GM04503 (cell line): ENCODE measurements around the gene IL36A.

Source experiments
- DNase-seq: peaks from one replicate; pipeline ENCODE4 v3.0.0-alpha.2; 2012; ENCODE audit warnings: low read depth

Gene IL36A, protein sequence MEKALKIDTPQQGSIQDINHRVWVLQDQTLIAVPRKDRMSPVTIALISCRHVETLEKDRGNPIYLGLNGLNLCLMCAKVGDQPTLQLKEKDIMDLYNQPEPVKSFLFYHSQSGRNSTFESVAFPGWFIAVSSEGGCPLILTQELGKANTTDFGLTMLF

DNA sequence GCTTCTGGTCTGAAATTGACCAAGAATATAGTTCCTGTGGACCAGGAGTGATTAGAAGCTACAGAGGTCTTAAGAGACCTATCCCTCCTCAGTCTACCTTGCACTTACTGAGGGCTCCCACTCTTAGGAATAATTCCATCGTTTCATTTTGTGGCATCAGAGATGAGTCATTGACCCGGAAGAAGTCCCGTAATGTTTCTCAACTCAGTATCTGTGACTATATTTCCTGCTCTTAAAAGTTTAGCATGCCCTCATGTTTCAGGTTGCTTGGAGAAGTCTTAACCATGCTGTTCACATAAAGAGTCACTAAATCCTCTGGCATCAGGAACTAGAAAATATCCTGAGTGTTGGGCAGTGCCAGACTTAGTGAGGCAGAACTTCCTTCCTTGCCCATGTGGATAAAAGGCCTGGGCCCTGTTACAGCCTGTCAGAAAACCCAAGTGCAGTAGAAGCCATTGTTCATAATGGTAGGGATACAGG lies at the start of gene IL36A:
IL36A (plus strand) TSS at position 430 of the 480 bp plus-strand sequence. CDS start 413 bp downstream, outside the sequence.
- DNase-seq = no peak

DNA sequence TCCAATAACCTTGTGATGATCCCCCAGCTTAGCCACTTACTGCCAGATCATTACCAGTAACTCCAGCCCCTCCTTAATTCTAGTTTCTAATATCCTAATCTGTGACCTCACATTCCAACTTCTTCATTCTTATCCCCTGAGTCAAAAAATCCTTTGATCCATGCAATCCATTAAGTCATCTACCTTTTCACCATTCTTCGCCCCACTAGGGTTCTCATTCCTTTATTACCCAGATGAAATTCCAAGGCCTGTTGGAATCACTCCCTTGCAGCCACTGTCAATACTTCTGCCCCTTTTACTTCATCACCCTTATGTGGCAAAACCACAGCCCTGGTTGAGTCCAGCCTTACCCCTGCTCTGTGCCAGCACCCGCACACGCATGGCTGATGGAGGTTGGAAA lies 47.7 kb upstream of the IL36A start:
- DNase-seq = no peak

DNA sequence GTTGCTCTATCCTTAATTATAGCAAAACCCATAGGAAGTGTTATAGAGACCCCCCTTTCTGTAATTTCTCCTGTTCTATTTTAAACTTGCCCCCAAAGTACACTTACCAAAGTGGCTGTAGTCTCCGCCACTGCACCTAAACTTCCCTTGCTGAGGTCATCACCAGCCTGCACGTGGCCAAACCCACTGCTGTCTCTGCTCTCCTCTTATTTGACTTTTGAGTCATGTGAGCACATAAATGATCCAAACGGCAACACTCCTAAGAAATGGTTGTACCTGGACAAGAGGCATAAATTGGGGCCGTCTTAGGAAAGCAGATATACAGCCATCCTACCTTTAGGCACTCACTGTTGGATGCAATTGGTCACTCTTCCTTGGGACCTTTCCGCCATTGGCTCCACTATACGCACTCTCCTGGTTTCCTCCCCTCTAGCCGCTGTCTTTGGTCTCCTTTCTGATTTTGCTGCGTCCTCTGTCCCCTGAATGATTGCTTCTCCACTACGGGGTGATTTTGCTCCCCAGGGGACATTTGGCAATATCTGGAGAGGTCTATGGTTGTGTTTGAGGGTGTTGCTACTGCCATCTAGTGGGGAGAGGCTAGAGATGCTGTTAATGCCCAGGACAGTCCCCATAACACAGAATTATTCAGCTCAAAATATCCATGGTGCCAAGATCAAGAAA lies 46.7 kb upstream of the IL36A start:
- peak; percentile 8 for DNase-seq

DNA sequence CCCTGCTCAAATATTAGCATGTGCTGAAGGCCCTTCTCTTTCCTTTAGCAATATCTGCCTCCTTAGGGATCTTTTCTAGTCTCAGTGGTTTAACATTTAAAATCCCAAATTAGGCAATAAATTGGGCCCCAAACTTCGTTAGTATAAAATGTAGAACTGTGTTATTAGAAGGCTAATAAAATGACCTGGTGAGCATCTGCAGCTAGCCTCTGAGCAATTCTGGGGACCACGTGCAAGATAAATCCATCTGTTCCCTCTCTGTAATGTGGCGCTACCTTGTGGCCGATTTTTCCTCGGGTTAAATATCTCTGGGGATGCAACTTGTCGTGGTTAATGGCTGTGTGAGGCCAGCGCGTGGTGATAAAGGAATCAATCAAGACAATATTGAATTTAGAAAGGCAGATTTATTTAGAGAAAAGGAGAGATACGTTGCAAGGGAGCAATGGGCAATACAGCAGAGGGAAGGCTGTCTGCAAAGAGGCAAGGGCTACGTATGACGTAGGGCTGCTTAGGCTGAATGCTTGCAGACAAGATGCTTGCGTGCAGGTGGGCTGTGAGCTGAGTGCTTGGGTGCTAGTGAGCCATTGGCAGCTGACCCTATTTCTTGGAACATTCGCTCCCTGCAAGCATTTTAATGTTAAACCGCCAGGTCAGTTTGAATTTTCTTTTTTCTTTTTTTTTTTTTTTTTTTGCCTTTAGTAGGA lies 46.0 kb upstream of the IL36A start:
- no peak for DNase-seq

DNA sequence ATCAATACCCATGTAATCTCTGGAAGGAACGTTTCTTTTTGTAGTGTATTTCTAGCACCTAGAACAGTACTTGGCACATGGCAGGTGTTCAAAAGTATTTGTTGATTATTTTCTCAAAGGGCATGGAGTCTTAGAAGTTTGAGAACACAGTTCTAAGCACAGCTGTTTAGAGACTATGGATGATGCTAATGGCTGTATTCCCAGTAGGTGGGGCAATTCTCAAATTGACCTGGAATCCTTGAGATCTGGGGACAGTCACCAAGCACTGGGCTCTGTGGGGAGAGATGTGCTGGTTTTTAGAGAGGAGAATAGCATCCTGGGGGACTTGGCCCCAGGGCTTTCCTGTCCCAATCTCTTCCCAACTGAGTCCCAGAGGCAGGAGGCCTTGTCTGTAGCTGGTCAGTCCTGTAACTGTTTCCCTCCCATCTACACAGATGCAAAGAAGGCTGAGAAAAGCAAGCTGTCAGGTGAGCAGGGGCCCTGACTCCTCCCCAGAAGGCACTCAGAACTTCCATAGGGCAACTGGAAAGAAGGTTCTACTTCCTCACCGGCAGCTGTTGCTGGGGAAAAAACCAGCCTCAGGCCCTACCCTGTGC lies 44.9 kb upstream of the IL36A start:
- no peak for DNase-seq

DNA sequence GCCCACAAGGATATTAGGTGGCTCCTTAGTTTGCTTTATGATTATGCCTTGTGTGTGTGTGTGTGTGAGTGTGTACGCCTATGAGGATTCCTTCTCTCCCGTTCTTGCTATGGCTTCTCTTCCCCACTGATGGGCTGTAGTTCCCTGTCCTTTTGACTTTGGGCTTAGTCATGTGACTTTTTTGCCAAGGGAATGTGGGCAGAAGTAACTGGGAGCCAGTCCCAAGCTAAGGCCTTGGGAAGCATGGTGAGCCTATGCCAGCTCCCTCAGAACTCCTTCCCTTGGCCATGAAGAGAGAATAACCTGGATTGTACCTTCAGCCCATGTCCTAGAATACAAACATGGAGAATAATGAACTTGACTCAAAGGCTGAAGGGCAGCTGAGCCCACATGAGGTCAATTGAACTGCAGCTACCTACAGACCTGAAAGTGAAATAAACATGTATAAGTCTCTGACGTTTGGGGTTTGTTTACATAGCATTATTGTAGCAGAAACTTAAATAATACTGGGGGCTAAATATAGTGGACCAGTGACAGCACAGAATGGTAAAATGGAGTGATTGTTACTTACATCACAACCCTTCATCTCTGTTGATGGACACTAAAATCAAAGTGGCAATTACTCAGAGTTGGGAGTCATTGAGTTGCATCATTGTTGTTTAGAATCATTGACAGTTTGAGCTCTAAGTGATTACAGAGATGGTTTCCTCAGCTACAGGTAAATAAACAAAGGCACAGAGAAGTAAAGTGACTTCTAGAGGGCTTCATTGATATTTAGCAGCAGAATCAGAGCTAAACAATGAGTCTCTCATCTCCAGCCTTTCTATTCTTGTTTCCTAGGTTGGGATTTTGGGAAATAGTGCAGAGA lies 42.7 kb upstream of the IL36A start:
- no peak for DNase-seq

DNA sequence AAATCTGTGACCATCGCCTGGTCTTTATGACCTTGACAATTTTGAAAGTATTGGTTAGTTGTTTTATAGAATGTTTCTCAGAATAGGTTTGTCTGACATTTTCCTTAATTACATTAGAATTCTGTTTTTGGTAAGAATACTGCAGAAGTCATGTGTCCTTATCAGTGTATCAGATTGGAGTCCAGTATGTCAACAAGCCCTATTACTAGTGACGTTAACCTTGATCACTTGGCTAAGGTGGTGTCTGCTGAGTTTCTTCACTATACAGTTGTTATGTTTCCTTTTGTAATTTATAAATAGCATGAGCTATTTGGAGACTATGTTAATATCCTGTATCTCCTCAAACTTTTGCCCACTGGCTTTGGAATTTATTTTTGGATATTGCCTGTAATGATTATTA lies 38.2 kb upstream of the IL36A start:
- DNase-seq = no peak

DNA sequence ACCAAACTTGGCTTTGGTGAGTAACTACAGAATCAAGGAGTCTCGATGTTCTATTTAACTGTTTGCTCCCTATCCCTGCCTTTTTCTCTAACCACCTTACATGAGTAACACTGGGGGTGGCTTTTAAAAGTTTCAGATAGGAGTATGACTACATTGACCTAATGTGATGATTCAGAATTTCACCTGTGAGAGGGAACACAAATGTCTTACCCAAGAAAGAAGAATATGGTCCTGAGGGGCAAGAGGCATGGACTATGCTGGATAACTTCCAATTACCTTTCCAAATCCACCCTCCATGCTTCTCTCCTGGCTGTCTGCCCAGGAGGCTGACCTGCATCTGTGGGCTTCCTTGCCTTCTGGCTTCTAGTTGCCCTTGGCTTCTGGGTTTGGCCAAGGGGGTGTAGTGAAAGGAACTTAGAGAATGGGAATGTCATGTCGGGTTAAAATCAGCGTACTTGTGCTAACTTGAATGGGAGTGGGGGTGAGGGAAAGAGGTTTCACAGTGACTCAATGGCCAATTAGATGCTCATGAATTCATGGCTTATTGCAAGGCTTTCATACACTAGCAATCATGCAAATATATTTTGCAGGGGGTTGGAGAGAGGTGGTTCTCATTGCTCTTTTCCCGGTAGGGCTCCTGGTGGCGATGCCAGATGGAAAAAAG lies 32.7 kb upstream of the IL36A start:
- DNase-seq = no peak

DNA sequence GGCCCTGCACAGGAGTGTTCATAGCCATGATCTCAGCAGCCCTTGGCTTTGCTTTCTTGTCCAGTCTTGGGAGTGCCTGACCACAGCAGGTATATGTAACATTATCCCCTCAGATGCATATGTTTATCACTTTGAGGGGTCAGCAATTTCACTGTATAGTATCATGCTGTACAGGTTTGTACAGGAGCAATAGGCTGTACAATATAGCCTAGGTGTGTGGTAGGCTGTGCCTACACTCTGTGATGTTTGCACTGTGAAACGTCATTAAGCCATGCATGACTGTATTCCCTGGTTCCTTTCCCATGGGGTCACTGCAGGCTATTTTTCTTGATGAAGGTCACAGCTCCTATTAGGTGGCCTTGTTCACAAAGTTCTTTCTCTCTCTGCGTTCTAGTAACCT lies 32.1 kb upstream of the IL36A start:
- DNase-seq = no peak

DNA sequence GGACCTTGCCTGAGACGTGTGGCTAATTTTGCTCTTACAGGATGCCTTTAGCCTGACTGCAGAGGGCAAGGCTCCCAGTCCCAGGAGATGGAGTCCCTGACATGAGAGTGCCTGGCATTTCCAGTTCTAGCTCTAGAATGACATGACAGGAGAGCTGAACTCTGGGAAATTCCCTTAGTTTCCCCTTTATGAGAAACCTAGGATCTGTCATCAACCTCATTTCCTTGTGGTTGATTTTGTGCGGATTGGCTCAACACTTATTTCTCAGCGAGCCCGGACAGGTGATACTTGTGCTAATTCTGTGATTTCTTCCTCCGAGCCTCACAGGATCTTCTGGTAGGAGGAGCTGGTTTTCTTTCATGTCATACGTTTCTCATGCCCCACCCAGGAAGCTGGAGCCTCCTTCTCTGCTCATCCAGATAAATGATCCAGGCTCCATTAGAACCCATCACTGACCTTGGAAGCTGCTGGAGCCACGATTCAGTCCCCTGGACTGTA lies 27.7 kb upstream of the IL36A start, which contains the start of gene IL36G:
IL36G (plus strand) TSS at position 448 of the 498 bp plus-strand sequence. CDS start 633 bp downstream, outside the sequence.
- DNase-seq = no peak

DNA sequence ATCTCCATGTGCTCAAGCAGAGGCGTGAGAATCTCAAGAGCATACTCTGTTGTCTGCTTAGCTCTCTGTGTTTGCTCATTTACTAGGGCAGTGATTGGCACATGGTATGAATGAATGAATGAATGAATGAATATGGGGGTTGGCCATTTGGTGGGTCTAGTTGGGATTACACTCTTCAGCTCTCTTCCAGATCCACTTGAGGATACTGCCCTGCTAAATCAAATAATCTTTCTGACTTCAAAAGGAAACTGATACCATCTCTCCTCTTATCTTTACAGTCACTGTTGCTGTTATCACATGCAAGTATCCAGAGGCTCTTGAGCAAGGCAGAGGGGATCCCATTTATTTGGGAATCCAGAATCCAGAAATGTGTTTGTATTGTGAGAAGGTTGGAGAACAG lies 25.5 kb upstream of the IL36A start:
- no peak for DNase-seq

DNA sequence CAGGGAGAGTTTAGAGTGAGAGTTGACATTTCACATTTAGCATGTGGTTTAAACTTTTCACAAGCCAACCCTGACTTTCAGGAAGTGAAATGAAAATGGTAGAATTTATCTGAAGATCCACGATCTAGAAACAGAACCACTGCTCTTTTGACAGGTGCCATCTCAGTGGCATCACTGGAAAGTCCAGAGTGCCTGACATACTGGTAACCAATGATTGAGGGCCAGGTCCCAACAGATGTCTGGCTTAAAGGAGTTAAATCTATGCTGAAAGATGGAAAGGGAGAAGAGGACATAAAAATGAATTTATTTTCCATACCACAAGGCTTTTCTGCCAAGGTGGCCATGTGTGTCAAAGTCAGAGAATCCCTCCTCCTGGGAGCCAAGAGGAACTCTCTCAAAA lies 24.7 kb upstream of the IL36A start:
- DNase-seq = no peak

DNA sequence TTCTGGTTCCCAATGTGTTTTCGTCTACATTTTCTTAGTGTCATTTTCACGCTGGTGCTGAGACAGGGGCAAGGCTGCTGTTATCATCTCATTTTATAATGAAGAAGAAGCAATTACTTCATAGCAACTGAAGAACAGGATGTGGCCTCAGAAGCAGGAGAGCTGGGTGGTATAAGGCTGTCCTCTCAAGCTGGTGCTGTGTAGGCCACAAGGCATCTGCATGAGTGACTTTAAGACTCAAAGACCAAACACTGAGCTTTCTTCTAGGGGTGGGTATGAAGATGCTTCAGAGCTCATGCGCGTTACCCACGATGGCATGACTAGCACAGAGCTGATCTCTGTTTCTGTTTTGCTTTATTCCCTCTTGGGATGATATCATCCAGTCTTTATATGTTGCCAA lies 20.2 kb upstream of the IL36A start:
- no peak for DNase-seq

DNA sequence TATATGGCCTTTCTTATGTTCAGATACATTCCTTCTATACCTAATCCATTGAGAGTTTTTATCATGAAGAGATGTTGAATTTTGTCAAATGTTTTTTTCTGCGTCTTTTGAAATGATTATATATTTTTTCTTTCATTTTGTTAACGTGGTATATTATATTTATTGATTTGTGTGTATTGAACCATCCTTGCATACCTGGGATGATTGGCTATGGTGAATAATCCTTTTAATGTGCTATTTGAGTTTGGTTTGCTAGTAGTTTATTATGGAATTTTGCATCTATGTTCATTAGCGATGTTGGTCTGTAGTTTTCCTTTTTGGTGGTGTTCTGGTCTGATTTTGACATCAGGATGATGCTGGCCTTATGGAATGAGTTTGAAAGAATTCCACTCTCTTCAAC lies 15.6 kb upstream of the IL36A start:
- DNase-seq = no peak

DNA sequence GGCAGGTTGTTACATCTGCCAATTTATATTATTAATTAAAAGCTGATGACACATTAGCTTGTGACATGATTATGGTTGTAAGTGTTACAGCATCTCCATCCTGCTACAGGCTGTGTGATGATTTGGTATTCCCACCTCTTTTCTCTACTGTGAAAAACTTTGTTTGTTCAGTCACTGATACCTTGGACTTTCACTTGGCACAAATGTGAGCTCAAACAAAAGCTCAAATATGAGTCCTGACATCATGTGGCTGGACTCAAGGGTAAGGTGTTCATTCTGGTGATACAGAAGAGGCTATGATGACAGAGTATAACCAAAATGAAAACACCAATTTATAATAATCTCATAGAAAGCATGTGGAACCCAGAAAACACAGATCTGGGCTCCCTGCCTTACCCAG lies 11.4 kb upstream of the IL36A start:
- no peak for DNase-seq

DNA sequence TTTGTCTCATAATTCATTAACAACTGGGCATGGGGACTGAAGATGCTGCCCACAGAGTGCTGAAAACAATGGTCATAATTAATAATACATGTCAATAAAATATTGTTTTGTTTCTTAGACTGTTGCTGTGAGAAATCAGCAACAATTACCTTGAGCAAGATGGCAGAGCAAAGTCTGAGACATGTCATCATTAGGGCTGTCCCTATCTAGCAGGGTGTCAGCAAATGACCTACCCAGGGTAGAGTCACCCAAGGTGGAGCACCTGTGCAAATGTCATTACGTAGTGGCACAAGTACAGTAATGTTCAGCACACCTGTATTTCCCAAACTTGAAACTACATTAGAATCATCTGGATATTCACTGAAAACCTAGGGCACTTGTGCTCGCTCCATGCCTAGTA lies 10.6 kb upstream of the IL36A start:
- DNase-seq = no peak

DNA sequence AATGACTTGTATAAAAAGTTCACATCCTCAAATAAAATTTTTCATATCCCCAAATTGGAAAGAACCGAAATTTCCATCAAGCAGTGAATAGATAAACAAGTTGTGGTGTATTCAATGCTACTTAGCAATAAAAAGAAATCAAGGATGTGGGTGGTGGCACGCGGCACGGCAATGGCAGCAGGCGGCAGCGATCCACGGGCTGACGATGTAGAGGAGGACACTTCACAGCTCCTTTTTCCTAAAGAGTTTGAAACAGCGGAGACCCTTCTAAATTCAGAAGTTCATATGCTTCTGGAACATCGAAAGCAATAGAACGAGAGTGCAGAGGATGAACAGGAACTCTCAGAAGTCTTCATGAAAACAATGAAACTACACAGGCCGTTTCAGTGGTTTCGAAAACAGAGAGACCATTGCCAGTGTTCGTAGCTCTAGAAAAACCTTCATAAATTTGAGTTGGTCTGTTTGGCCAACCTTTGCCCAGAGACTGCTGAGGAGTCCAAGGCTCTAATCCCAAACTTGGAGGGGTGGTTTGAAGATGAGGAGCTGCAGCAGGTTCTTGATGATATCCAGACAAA lies 9.8 kb upstream of the IL36A start:
- no peak for DNase-seq

DNA sequence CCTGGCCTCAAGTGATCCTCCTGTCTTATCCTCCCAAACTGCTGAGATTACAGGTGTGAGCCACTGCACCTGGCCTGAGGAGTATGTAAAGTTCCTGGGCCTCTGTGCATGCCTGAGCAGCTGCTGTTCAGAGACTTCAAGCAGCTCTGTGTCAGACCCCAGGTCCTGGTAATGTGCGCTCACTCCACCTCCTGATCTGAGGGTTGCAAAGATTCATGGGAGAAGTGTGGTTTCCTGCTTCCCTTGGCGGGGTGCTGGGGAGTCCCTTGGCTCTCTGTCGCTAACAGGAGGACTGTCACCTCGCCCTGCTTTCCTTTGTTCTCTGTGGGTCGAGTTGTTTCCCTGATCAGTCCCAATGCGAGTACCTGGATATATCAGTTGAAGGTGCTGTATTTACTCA lies 8.6 kb upstream of the IL36A start:
- DNase-seq = no peak

DNA sequence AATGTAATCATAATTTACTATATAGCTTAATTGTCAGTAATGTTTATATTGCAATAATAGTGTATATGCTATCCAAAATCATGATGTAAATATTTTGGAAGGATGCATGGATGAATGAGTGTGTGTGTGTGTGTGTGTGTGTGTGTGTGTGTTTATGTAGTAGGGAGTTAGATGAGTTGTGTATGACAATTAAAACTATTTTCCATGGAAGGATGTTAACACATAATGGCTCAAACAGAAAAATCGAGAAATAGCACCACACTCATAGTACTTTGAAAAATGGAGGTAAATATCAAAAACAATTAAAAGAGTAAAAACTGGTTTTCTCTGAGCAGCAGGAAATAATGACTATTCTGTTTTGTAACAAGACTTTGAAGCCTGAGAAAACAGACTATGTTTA lies 8.1 kb upstream of the IL36A start:
- no peak for DNase-seq

DNA sequence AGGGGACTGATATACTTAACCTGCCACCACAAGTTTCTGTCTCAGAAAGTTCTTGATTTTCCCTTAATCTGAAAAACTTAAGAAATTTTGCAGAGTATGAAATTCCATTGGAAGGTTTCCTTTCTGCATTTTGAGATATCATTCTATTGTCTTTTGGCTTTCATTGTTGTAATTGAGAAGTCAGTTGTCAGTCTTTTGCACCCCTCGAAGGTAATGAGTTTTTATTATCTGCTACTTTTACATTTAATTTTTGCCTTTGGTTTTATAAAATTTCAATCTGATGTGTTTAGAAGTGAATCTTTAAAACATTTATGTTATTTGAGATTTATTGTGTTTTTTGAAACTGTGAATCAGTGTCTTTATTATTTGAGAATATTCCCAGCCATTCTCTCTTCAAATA lies 4.8 kb upstream of the IL36A start:
- DNase-seq = no peak

DNA sequence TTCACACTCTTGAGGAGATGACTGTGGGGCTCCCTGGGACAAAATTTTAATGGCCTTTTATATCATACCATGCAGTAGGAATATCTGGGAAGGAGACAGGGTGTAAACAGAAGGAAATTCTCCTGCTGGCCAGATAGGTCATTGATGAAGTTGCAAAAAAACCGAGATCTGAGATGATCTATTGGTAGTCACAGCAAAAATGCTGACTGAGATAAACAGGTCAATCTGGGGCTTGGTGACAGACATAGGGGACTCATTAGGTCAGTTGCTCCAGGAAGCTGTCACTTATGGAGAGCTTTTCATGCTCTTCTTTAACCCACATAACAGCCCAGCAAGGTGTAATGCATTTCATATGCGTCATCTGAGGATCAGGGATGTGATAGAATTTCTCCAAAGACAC lies 2.6 kb upstream of the IL36A start:
- no peak for DNase-seq
